Chondrocyte (in vitro differentiated cells): ENCODE measurements around the gene DNAJC4. TPM values are rescaled to one million over a fixed set of nuclear protein-coding genes. Genes with fewer than 3 reads are reported as not detected.

Source experiments
- DNase-seq: peaks from one replicate; pipeline ENCODE4 v3.0.0; 2021; ENCODE audit warnings: mixed read lengths, low spot score
- H3K27ac Mint-ChIP-seq: one replicate; pipeline ENCODE4 v1.8.0; 2021; ENCODE audit warnings: mild to moderate bottlenecking, moderate library complexity, mixed read lengths; ENCODE audit not compliant: unreplicated experiment
- H3K27me3 Mint-ChIP-seq: 2 replicates; pipeline ENCODE4 v1.8.0; 2021; ENCODE audit warnings: low read depth, mixed read lengths
- H3K36me3 Mint-ChIP-seq: 2 replicates; pipeline ENCODE4 v1.8.0; 2021; ENCODE audit warnings: low read depth, mixed read lengths
- H3K4me1 Mint-ChIP-seq: 2 replicates; pipeline ENCODE4 v1.8.0; 2021; ENCODE audit warnings: low read depth, mild to moderate bottlenecking, mixed read lengths
- H3K4me3 Mint-ChIP-seq: one replicate; pipeline ENCODE4 v1.8.0; 2021; ENCODE audit warnings: mild to moderate bottlenecking, moderate library complexity, mixed read lengths; ENCODE audit not compliant: unreplicated experiment
- H3K9me3 Mint-ChIP-seq: 2 replicates; pipeline ENCODE4 v1.8.0; 2021; ENCODE audit warnings: low read depth, mixed read lengths
- total RNA-seq: library from RNA; stranded (reverse); gene quantifications from 3 replicates; pipeline ENCODE4 v1.2.1, GENCODE V29; 2021
- TF ChIP-seq, protein P1 (sequence below): fragments of 200-600 bp; sonication (generic); IDR thresholded peaks from 2 replicates; pipeline ENCODE4 v1.5.0; 2021; ENCODE audit warnings: antibody characterized with exemption, mild to moderate bottlenecking, moderate library complexity

Gene DNAJC4
- total RNA-seq, 1 donor from 2014 or later: 31.6 TPM

DNA sequence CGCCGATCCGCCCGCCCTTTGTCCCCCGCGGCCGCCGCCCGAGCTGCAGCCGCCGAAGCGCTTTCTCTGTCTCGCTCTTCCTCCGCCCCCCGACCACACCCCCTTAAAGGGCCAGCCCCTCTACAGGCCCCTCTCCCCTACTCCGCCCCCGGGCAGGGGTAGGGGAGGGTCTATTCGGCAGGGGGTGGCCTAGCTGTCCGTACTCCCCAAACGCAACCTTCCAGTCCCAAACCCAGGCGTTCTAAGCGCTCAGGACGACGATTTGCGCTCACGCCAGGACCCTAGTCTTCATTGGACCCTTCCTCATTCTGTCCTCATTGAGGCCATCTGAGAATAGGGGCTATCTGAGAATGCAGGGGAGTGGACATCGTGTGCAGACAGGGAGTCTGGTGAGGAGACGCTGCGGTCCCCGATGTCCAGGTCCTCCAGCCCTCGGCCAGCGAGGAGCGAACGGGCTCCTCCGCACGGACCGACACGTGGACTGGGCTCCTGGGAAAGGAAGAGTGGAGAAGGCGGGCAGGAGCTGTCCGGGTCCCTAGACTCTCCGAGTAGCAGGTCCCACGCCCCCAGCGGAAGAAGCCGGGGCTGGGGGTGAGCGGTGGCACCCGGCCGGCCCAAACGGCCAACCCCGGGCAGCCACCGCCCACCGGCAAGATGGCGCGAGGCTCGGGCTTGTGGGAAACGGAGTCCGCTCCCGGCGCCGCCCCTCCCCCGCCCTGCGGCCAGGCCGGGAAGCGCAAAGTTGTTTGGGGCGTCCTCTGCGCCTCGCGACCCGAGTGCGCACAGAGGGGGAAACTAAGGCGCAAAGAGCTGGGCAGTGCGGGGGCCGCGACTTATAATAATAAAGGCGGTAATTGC, 16.8 kb downstream of the DNAJC4 start, which contains the start of gene PPP1R14B:
Gene PPP1R14B, minus strand, starts transcription at position 73 of the 858 bp plus-strand sequence. CDS start 270 bp downstream, outside the sequence.
- H3K9me3 Mint-ChIP-seq: no peaks in the 10 kb centered on the region

DNA sequence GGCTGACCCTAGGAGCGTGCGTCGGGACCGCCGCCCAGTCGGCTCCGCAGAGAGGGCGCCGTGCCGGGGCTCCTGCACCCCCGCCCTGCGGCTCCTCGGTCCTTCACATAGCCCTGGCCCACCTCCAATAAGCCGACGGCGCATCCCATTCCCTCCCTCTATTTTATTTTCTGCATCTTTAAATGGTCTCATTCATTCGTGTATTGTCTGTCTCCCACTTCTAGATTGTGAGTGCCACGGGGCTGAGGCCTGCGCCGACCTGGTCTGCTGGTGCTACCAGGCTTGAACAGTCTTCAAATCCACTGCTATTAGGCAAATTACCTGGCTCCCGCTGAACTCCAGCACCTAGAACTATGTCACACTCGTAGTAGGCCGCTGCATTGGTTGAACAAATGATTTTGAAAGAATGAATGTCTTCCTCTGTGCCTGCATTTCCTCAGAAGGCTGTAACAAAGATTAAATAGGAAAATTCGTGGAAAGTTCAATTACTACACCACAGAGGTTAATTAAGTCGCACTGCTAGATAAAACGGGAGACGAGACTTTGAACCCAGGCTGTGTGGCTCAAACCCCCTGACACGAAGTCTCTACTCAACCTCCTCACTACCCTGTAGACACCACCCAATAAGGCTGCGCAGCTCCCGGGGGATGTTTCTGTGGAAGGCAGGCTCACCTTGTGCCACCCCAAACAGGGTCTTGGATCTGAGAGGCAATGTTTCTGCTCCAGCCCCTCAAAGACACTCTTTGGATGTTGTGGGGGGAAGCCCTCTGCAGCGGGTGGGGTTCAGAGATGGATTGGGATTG, 17.6 kb downstream of the DNAJC4 start:
- TF ChIP-seq, protein P1, sequence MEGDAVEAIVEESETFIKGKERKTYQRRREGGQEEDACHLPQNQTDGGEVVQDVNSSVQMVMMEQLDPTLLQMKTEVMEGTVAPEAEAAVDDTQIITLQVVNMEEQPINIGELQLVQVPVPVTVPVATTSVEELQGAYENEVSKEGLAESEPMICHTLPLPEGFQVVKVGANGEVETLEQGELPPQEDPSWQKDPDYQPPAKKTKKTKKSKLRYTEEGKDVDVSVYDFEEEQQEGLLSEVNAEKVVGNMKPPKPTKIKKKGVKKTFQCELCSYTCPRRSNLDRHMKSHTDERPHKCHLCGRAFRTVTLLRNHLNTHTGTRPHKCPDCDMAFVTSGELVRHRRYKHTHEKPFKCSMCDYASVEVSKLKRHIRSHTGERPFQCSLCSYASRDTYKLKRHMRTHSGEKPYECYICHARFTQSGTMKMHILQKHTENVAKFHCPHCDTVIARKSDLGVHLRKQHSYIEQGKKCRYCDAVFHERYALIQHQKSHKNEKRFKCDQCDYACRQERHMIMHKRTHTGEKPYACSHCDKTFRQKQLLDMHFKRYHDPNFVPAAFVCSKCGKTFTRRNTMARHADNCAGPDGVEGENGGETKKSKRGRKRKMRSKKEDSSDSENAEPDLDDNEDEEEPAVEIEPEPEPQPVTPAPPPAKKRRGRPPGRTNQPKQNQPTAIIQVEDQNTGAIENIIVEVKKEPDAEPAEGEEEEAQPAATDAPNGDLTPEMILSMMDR: no peak
- peaks cover 35% of the 10 kb centered on the region for H3K4me1 Mint-ChIP-seq
- H3K9me3 Mint-ChIP-seq: no peaks in the 10 kb centered on the region
- no peak for DNase-seq
- peak overlapping the region; percentile 84 for H3K4me3 Mint-ChIP-seq
- no peaks in the 10 kb centered on the region for H3K27me3 Mint-ChIP-seq
- peak overlapping the region; percentile 51 for H3K27ac Mint-ChIP-seq
- peaks cover 4% of the 10 kb centered on the region for H3K36me3 Mint-ChIP-seq

More for the DNA sequence above, 16.8 kb downstream of the DNAJC4 start, which contains the start of gene PPP1R14B:
- peak within 1 kb of the TSS; percentile 89 for H3K4me3 Mint-ChIP-seq
- DNase-seq: no peak
- TF ChIP-seq, protein P1: peak; percentile 36
- peaks cover 38% of the 10 kb centered on the region for H3K4me1 Mint-ChIP-seq
- peak within 1 kb of the TSS; percentile 97 for H3K27ac Mint-ChIP-seq
- peaks cover 4% of the 10 kb centered on the region for H3K36me3 Mint-ChIP-seq
- H3K27me3 Mint-ChIP-seq: no peaks in the 10 kb centered on the region

DNA sequence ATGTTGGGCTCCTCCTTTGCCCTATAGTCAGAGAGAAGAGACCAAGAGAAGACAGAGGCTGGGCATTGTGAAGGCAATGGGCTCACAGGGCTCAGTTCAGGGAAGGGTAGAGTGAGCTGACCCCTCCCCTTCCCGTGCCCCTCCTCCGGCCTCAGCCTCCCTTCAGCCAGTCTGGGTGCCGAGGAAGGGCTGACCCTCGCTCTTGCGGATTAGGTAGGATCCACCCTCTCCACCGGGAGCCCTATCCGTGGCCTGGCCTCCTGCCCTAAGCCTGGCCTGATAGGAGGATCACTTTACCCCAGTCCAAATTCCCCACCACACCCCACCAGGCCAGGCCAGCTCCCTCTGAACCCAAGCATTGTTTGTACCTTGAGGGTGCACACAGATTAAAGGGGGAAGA, 18.2 kb downstream of the DNAJC4 start:
- H3K36me3 Mint-ChIP-seq: peaks cover 3% of the 10 kb centered on the region
- no peak for DNase-seq

DNA sequence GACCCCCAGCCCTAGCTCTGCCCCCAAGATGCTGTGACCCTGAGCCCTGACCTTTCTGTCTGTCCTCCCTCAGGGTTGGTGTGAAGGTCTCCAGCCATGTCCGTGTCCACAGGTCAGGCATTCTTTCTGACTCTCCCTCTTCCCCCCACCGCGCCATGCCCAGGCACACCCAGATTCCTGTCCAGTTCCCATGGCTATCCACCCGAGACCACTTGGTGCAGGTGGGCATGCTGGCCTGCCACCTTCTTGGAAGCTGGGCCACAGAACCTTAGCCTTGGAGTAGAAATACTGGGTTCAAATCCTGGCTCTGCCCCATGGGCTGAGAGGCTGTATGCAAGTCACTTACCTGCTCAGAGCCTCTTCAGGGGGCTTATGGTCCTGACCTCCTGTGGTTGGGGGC, 18.7 kb downstream of the DNAJC4 start:
- DNase-seq: no peak
- TF ChIP-seq, protein P1: no peak
- H3K4me1 Mint-ChIP-seq: peaks cover 35% of the 10 kb centered on the region
- H3K27me3 Mint-ChIP-seq: no peaks in the 10 kb centered on the region
- H3K4me3 Mint-ChIP-seq: no peak overlapping the region
- H3K27ac Mint-ChIP-seq: no peak overlapping the region
- H3K9me3 Mint-ChIP-seq: no peaks in the 10 kb centered on the region
- no peaks in the 10 kb centered on the region for H3K36me3 Mint-ChIP-seq

More for the DNA sequence above, 18.2 kb downstream of the DNAJC4 start:
- Mint-ChIP-seq H3K4me1 (peaks cover 35% of the 10 kb centered on the region), H3K27me3 (no peaks in the 10 kb centered on the region), H3K9me3 (no peaks in the 10 kb centered on the region), H3K27ac (no peak overlapping the region), H3K4me3 (no peak overlapping the region)
- TF ChIP-seq, protein P1: no peak
